C4-2B (cell line): Measurements from ENCODE around the gene IRF2BP1.

Source experiments
- CTCF ChIP-seq: fragments of 450-650 bp; conservative IDR thresholded peaks from 2 replicates; pipeline ENCODE4 v1.5.1; 2017; ENCODE audit warnings: mild to moderate bottlenecking
- ZFX ChIP-seq: fragments of 450-650 bp; IDR thresholded peaks from 2 replicates; pipeline ENCODE4 v1.6.1; 2017

- TF ChIP-seq CTCF (no peak), ZFX (no peak)
Measured at GRCh38 chr19:45931055-45931454, 45.1 kb upstream of the IRF2BP1 start.
